NT2/D1 (cell line): Measurements from ENCODE around the gene DDX54.

Source experiments
- YY1 ChIP-seq: IDR thresholded peaks from 2 replicates; pipeline ENCODE4 v1.6.1; 2011; ENCODE audit not compliant: insufficient read length, insufficient read depth
- ZNF274 ChIP-seq: IDR thresholded peaks from 2 replicates; pipeline ENCODE4 v1.6.1; 2011; ENCODE audit warnings: mild to moderate bottlenecking, low read depth, low read length

DNA sequence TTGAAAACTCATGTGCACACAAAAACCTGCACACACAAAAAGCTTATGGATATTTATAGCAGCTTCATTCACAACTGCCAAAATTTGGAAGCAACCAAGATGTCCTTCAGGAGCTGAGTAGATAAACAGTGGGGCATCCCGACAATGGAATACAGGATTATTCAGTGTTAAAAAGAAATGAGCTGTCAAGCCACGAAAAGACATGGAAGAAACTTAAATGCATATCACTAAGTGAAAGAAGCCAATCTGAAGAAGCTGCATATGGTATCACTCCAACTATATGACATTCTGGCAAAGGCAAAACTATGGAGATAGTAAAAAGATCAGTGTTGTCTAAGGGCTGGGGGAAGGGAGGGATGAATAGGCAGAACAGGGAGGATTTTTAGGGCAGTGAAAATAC is 30.7 kb upstream of the DDX54 start:
- no peak for TF ChIP-seq ZNF274
- TF ChIP-seq YY1, result no peak
